Body of pancreas (tissue), 4 donors: ENCODE measurements around the gene CROCC2. TPM values are rescaled to one million over a fixed set of nuclear protein-coding genes. Genes with fewer than 3 reads are reported as not detected.

Experiments
- ATAC-seq: fragments of 150-250 bp; one replicate; pipeline ENCODE4 v1.9.1; 2016
- DNase-seq, 4 donors: peaks; one replicate each; pipeline ENCODE4 v3.0.0-alpha.2; 2019
- H3K27ac ChIP-seq, 4 donors: fragments of 200-600 bp; sonication (generic); 1 replicate in 3 of 4; 2 replicates in 1 of 4; pipeline versions ENCODE4 v1.5.1 to v1.6.1; 2016 to 2019; ENCODE audit warnings: mild to moderate bottlenecking in 1 of 4, mixed read lengths in 1 of 4, moderate library complexity in 1 of 4
- H3K27me3 ChIP-seq, 2 donors: fragments of 200-600 bp; sonication (generic); one replicate each; pipeline ENCODE4 v1.6.0; 2016; ENCODE audit warnings: mild to moderate bottlenecking in 1 of 2
- H3K36me3 ChIP-seq, 2 donors: fragments of 200-600 bp; sonication (generic); replicated peaks in 1 of 2; 2 replicates each; pipeline ENCODE4 v1.5.1; 2016; ENCODE audit warnings: low read depth in 2 of 2; ENCODE audit not compliant: insufficient read depth in 1 of 2
- H3K4me1 ChIP-seq: fragments of 200-600 bp; sonication (generic); one replicate; pipeline ENCODE4 v1.6.0; 2016
- H3K4me3 ChIP-seq, 2 donors: fragments of 200-600 bp; sonication (generic); 1 replicate in 1 of 2; 2 replicates in 1 of 2; pipeline ENCODE4 v1.5.1; 2016 to 2019
- H3K9me3 ChIP-seq, 3 donors: fragments of 200-600 bp; sonication (generic); 1 replicate in 2 of 3; 2 replicates in 1 of 3; pipeline ENCODE4 v1.5.1; 2016
- POLR2A ChIP-seq, 3 donors: fragments of 450-650 bp; IDR thresholded peaks; one replicate each; pipeline ENCODE4 v1.6.1; 2016; ENCODE audit warnings: antibody characterized with exemption in 3 of 3, mild to moderate bottlenecking in 2 of 3
- WGBS, 2 donors: methylation state at CpG; one replicate each; pipeline ENCODE4 v1.1.5; 2017; 5-methylcytosine and 5-hydroxymethylcytosine counted together
- intact Hi-C: fragments of 100-400 bp; cut with DNase I; formaldehyde crosslinking; loops from one replicate; pipeline ENCODE4 v1.15.1; 2023
- total RNA-seq, 2 donors: library from RNA; depleted of rRNA; stranded (reverse); fragments of >200 nt; gene quantifications; one replicate each; pipeline ENCODE4 v1.1.0, GENCODE V29; 2016
- TF ChIP-seq, protein P1 (sequence below), 7 experiments: fragments of 450-650 bp in 4 of 7; fragments of 200-600 bp in 3 of 7; sonication (generic) in 3 of 7; IDR thresholded peaks; one replicate each; pipeline ENCODE4 v1.5.1; 2016 to 2019; ENCODE audit warnings: antibody characterized with exemption in 7 of 7

The CROCC2 gene
- total RNA-seq, 2 donors from 2014 or later: under 0.01 TPM; not detected in 1

DNA sequence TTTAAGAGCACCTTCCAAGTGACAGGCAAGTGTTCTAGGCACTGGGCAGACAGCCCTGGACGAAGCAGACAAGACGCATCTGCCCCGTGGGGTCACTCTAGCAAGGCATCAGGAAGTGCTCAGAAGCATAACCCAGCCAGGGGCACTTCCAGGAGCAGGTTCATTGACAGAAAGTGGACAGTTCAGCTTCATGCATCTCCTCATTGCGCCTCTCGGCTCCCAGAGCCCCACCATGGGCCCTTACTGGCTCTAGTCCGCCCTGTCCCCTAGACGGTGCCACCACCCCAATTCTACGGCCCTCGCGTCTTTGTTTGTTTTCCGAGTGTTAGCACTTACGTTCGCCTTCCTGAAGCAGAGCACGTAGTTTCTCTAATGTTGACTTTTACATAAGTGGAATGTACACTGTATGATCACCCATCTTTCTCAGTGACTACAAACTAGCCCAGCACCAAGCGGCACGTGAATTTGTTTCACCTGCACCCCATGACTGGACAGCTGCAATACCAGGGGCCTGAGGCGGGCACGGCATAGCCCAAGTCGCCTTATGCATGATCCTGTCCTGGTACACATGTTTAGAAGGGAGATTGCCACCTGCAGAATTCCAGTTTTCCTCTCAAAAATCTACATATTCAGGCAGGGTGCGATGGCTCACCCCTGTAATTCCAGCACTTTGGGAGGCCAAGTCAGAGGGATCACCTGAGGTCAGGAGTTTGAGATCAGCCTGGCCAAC, 125.5 kb downstream of the CROCC2 start:
- Histone ChIP-seq H3K4me1 (peaks cover 6% of the 10 kb centered on the region), H3K36me3 (no peaks in the 10 kb centered on the region), H3K4me3 (no peak overlapping the region), H3K27ac (no peak overlapping the region), H3K9me3 (no peaks in the 10 kb centered on the region), H3K27me3 (no peaks in the 10 kb centered on the region)
- DNase-seq: no peak
- intact Hi-C loops: no loop called here
- 89 to 93% methylated on average over 20 of the region's 20 CpGs for WGBS, 2 donors
- ATAC-seq: no peak
- TF ChIP-seq, protein P1, sequence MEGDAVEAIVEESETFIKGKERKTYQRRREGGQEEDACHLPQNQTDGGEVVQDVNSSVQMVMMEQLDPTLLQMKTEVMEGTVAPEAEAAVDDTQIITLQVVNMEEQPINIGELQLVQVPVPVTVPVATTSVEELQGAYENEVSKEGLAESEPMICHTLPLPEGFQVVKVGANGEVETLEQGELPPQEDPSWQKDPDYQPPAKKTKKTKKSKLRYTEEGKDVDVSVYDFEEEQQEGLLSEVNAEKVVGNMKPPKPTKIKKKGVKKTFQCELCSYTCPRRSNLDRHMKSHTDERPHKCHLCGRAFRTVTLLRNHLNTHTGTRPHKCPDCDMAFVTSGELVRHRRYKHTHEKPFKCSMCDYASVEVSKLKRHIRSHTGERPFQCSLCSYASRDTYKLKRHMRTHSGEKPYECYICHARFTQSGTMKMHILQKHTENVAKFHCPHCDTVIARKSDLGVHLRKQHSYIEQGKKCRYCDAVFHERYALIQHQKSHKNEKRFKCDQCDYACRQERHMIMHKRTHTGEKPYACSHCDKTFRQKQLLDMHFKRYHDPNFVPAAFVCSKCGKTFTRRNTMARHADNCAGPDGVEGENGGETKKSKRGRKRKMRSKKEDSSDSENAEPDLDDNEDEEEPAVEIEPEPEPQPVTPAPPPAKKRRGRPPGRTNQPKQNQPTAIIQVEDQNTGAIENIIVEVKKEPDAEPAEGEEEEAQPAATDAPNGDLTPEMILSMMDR (IDR thresholded peaks at IDR 0.05): no peak
- TF ChIP-seq POLR2A (IDR thresholded peaks at IDR 0.05): no peak

DNA sequence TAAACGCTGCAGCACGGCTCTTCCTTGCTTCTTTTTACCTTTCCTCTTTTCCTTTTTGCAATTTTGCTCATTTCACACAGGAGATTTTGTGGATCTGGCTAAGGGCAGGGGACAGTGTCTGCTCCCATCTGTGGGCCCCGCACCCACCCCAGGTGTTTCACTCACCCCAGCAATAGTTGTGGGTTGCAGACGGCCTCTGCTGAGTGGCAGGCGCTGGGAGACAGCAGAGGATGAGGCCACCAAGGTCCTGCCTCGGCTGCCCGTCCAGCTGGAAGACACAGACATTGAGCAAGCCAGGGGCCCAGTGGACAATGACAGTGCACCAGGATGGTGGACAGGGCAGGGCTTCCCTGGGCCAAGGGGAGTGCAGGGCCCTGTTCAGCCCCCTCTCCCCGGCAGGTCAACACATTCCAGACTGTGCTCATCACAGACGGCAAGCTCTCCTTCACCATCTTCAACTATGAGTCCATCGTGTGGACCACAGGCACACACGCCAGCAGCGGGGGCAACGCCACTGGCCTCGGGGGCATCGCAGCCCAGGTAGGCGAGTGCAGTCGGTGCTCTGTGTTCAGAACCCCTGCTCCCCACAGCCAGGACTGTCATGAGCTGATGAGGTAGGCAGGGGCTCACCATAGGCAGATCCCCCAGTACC, 127.3 kb downstream of the CROCC2 start:
- 76 to 86% methylated on average over 9 to 17 of the region's 17 CpGs for WGBS, 2 donors
- intact Hi-C loops: no loop called here
- TF ChIP-seq POLR2A (IDR thresholded peaks at IDR 0.05): no peak
- TF ChIP-seq, protein P1 (IDR thresholded peaks at IDR 0.05): no peak
- no peak overlapping the region for H3K27ac ChIP-seq
- no peaks in the 10 kb centered on the region for H3K27me3 ChIP-seq
- no peaks in the 10 kb centered on the region for H3K36me3 ChIP-seq
- no peaks in the 10 kb centered on the region for H3K9me3 ChIP-seq
- DNase-seq (no peak), ATAC-seq (no peak)
- peaks cover 10% of the 10 kb centered on the region for H3K4me1 ChIP-seq
- no peak overlapping the region for H3K4me3 ChIP-seq

DNA sequence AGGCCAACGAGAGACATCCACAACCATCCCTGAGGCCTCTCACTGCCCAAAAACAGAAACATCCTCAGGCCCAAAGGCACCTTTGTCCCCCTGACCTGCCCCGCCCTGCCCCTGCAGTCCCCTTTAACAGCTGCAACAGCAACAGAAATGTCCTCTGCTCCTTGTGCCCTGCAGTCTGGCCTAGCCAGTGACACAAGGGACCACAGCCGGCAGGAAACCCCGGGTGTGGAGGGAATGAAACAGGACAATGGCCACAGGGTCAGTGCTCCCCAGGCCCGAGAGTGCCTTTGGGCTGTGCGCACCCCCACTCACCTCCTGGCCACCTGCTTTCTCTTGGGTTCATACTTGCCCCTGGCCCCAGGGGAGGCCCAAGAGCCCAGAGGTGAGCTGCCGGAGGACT, 127.9 kb downstream of the CROCC2 start:
- peaks cover 10% of the 10 kb centered on the region for H3K4me1 ChIP-seq

DNA sequence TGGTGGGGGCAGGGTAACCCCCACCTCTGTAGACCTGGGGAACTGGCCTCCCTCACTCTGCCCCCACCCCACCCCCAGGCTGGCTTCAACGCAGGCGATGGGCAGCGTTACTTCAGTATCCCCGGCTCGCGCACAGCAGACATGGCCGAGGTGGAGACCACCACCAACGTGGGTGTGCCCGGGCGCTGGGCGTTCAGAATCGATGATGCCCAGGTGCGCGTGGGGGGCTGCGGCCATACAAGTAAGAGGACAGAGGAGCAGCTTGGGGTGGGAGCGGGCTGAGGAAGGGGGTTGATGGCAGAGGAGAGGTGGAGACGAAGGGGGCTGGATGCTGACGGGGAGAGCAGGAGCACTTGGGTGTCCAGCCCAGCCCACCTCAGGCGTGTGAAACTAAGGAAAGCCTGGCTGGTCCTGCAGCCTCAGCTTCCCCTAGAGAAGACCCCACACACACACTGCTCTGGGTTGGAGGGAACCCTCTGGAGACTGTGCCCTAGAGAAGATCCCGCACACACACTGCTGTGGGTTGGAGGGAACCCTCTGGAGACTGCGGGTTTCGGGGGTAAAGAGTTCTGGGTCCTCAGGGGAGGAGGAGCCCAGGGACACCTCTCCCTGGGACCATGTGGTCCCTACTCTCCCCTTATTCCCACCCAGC, 128.5 kb downstream of the CROCC2 start:
- ATAC-seq: no peak
- Histone ChIP-seq H3K27ac (no peak overlapping the region), H3K4me3 (no peak overlapping the region), H3K4me1 (peaks cover 10% of the 10 kb centered on the region), H3K36me3 (no peaks in the 10 kb centered on the region), H3K9me3 (no peaks in the 10 kb centered on the region), H3K27me3 (no peaks in the 10 kb centered on the region)
- no peak for DNase-seq
- TF ChIP-seq, protein P1 (IDR thresholded peaks at IDR 0.05): no peak
- no peak for TF ChIP-seq POLR2A (IDR thresholded peaks at IDR 0.05)
- 89 to 92% methylated on average over 17 to 22 of the region's 22 CpGs for WGBS, 2 donors
- intact Hi-C loops: no loop called here

More for the DNA sequence above, 127.9 kb downstream of the CROCC2 start:
- Histone ChIP-seq H3K4me3 (no peak overlapping the region), H3K27me3 (no peaks in the 10 kb centered on the region), H3K36me3 (no peaks in the 10 kb centered on the region), H3K9me3 (no peaks in the 10 kb centered on the region), H3K27ac (no peak overlapping the region)
- no peak for TF ChIP-seq POLR2A (IDR thresholded peaks at IDR 0.05)
- TF ChIP-seq, protein P1 (IDR thresholded peaks at IDR 0.05): no peak
- DNase-seq: no peak
- WGBS, 2 donors: 83 to 90% methylated on average over 1 to 7 of the region's 7 CpGs
- ATAC-seq: no peak
- intact Hi-C loops: no loop called here
